ENCODE data around the gene SMYD3.

SMYD3 gene

DNA sequence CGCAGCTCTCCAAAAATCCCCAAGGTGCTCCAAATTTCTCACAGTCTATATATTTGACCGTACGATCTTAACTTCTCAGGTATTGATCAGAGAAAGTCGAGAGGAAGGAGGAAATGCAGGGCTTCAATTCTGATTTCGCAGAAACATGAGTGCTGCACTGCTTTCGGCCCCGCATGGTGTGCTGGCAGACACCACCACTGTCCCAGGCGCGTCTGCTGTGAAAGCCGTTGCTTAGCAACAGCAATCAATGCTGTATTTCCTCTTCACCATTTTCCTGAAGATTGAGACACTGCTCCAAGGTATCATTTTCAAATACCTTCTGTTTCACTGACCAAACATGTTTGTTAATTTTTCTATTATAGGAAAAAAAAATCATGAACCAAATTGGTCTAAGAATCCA is 296.3 kb downstream of the SMYD3 start:
- Histone ChIP-seq H3K27me3 (ENCODE audit: insufficient read depth, poor library complexity, severe bottlenecking) (no peaks in the 10 kb centered on the region), H3K27ac (replicated peaks) (no peak overlapping the region), H3K4me3 (replicated peaks; ENCODE audit: insufficient read depth, low read length) (no peak overlapping the region)
- no peak for DNase-seq (ENCODE audit: low read depth in 1 of 2, low spot score in 1 of 2)
- TF ChIP-seq, protein P1, sequence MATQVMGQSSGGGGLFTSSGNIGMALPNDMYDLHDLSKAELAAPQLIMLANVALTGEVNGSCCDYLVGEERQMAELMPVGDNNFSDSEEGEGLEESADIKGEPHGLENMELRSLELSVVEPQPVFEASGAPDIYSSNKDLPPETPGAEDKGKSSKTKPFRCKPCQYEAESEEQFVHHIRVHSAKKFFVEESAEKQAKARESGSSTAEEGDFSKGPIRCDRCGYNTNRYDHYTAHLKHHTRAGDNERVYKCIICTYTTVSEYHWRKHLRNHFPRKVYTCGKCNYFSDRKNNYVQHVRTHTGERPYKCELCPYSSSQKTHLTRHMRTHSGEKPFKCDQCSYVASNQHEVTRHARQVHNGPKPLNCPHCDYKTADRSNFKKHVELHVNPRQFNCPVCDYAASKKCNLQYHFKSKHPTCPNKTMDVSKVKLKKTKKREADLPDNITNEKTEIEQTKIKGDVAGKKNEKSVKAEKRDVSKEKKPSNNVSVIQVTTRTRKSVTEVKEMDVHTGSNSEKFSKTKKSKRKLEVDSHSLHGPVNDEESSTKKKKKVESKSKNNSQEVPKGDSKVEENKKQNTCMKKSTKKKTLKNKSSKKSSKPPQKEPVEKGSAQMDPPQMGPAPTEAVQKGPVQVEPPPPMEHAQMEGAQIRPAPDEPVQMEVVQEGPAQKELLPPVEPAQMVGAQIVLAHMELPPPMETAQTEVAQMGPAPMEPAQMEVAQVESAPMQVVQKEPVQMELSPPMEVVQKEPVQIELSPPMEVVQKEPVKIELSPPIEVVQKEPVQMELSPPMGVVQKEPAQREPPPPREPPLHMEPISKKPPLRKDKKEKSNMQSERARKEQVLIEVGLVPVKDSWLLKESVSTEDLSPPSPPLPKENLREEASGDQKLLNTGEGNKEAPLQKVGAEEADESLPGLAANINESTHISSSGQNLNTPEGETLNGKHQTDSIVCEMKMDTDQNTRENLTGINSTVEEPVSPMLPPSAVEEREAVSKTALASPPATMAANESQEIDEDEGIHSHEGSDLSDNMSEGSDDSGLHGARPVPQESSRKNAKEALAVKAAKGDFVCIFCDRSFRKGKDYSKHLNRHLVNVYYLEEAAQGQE (IDR thresholded peaks at IDR 0.05; ENCODE audit: insufficient replicate concordance, low read depth), result no peak
- no peak for TF ChIP-seq CTCF (IDR thresholded peaks at IDR 0.05; ENCODE audit: insufficient read depth, low read length)

DNA sequence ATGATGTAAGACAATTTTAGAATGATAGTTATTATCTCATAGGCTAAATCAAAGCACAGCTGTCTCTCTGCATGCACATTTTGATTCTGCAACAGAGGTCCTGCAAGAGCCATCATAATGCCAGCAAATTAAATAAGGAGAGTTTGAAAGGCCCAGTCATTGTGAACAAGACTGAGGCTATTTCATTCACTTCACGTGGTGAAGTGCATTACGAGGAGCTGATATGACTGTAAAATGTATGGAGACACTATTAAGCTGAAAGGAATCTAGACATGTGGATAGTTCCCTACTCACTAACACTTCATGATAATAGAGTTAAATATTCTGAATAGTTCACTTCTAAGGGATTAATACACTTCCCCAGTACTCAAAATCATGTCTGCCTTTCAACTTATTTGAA is 299.0 kb downstream of the SMYD3 start:
- no peak overlapping the region for H3K4me3 ChIP-seq (replicated peaks; ENCODE audit: insufficient read depth, low read length)
- no peak for TF ChIP-seq SPI1 (IDR thresholded peaks at IDR 0.05; ENCODE audit: borderline replicate concordance, low read depth)
- TF ChIP-seq POLR2AphosphoS5 (IDR thresholded peaks at IDR 0.05; ENCODE audit: low read depth), result no peak
- TF ChIP-seq, protein P1 (IDR thresholded peaks at IDR 0.05; ENCODE audit: insufficient replicate concordance, low read depth), result no peak
- TF ChIP-seq CTCF (IDR thresholded peaks at IDR 0.05; ENCODE audit: insufficient read depth, low read length), result no peak
- TF ChIP-seq GABPA (IDR thresholded peaks at IDR 0.05; ENCODE audit: low read depth), result no peak
- H3K27ac ChIP-seq (replicated peaks), result no peak overlapping the region
- DNase-seq (ENCODE audit: low read depth in 1 of 2, low spot score in 1 of 2), result no peak
- no peaks in the 10 kb centered on the region for H3K27me3 ChIP-seq (ENCODE audit: insufficient read depth, poor library complexity, severe bottlenecking)

DNA sequence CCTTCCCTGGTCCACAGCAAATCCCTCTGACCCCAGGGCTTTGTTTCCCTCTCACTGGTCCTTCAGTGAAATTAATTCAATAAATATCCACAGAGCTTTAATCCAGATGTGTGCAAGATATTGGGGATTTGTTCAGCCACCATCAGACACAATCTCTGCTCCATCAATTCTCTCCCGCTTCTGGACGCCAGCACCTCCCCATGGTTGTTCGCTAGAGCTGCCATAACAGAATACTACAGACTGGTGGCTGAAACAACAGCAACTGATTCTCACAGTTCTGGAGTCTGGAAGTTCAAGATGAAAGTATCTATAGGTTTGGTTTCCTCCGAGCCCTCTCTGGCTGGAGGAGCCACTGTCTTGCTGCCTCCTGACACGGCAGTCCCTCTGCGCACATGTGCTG is 303.9 kb downstream of the SMYD3 start:
- Histone ChIP-seq H3K27me3 (ENCODE audit: insufficient read depth, poor library complexity, severe bottlenecking) (no peaks in the 10 kb centered on the region), H3K4me3 (replicated peaks; ENCODE audit: insufficient read depth, low read length) (no peak overlapping the region), H3K27ac (replicated peaks) (no peak overlapping the region)
- TF ChIP-seq POLR2AphosphoS5 (IDR thresholded peaks at IDR 0.05; ENCODE audit: low read depth) (no peak), GABPA (IDR thresholded peaks at IDR 0.05; ENCODE audit: low read depth) (no peak), CTCF (IDR thresholded peaks at IDR 0.05; ENCODE audit: insufficient read depth, low read length) (no peak), SPI1 (IDR thresholded peaks at IDR 0.05; ENCODE audit: borderline replicate concordance, low read depth) (no peak)
- TF ChIP-seq, protein P1 (IDR thresholded peaks at IDR 0.05; ENCODE audit: insufficient replicate concordance, low read depth), result no peak
- DNase-seq (ENCODE audit: low read depth in 1 of 2, low spot score in 1 of 2), result no peak
